Gastroesophageal sphincter (tissue), 4 donors: ENCODE measurements around the gene TMPRSS11D. TPM values are rescaled to one million over a fixed set of nuclear protein-coding genes. Genes with fewer than 3 reads are reported as not detected.

ENCODE experiments used
- ATAC-seq: fragments of 150-250 bp; one replicate; pipeline ENCODE4 v1.9.1; 2016; ENCODE audit warnings: mild to moderate bottlenecking, moderate library complexity
- H3K27ac ChIP-seq, 4 donors: fragments of 200-600 bp; sonication (generic) in 3 of 4; 1 replicate in 3 of 4; 2 replicates in 1 of 4; pipeline ENCODE4 v1.5.1; 2016 to 2019
- H3K27me3 ChIP-seq: fragments of 200-600 bp; sonication (generic); one replicate; pipeline ENCODE4 v1.5.1; 2019
- H3K36me3 ChIP-seq, 2 donors: fragments of 200-600 bp; sonication (generic); one replicate each; pipeline ENCODE4 v1.5.1; 2019; ENCODE audit warnings: control low read depth in 1 of 2
- H3K4me1 ChIP-seq, 3 donors: fragments of 200-600 bp; sonication (generic); 1 replicate in 2 of 3; 2 replicates in 1 of 3; pipeline ENCODE4 v1.5.1; 2016 to 2019; ENCODE audit warnings: control low read depth in 2 of 3
- H3K4me3 ChIP-seq, 2 donors: fragments of 200-600 bp; sonication (generic); one replicate each; pipeline ENCODE4 v1.5.1; 2019; ENCODE audit warnings: mild to moderate bottlenecking in 1 of 2, moderate library complexity in 1 of 2
- H3K9me3 ChIP-seq, 3 donors: fragments of 200-600 bp; sonication (generic); one replicate each; pipeline ENCODE4 v1.5.1; 2017 to 2019; ENCODE audit warnings: control low read depth in 2 of 3
- CTCF ChIP-seq, 4 experiments: fragments of 200-600 bp in 2 of 4; fragments of 450-650 bp in 2 of 4; sonication (generic) in 1 of 4; IDR thresholded peaks; one replicate each; pipeline ENCODE4 v1.5.1; 2017 to 2019; ENCODE audit warnings: antibody characterized with exemption in 4 of 4, mild to moderate bottlenecking in 2 of 4, moderate library complexity in 2 of 4
- EP300 ChIP-seq: sonication (generic); formaldehyde crosslinking; IDR thresholded peaks from one replicate; pipeline ENCODE4 v1.6.1; 2017; ENCODE audit warnings: antibody characterized with exemption, mild to moderate bottlenecking
- POLR2A ChIP-seq, 2 donors: fragments of 450-650 bp; IDR thresholded peaks; one replicate each; pipeline ENCODE4 v1.6.1; 2017; ENCODE audit warnings: antibody characterized with exemption in 2 of 2, mild to moderate bottlenecking in 2 of 2, moderate library complexity in 1 of 2
- POLR2AphosphoS5 ChIP-seq: sonication (generic); formaldehyde crosslinking; IDR thresholded peaks from one replicate; pipeline ENCODE4 v1.6.1; 2017; ENCODE audit warnings: antibody characterized with exemption
- WGBS, 2 donors: methylation state at CpG; one replicate each; pipeline ENCODE4 v1.1.5; 2018; ENCODE audit warnings: low coverage in 1 of 2; 5-methylcytosine and 5-hydroxymethylcytosine counted together
- total RNA-seq, 4 donors: library from RNA; depleted of rRNA; stranded (reverse); fragments of >200 nt; gene quantifications; one replicate each; pipeline ENCODE4 v1.1.0, GENCODE V29; 2016

TMPRSS11D gene
- total RNA-seq, 4 donors from 2014 or later = 0.27 to 17.6 (median 1.2) TPM

GRCh38 chr4:67892253-67892652, 8.5 kb upstream of the TMPRSS11D start:
- no peaks in the 10 kb centered on the region for H3K4me1 ChIP-seq
- no peaks in the 10 kb centered on the region for H3K36me3 ChIP-seq
- H3K9me3 ChIP-seq = peaks cover 0 to 7% (median 0%) of the 10 kb centered on the region in 3 donors
- 40 to 91% methylated on average over 1 to 2 of the region's 2 CpGs for WGBS, 2 donors
- no peak overlapping the region for H3K27ac ChIP-seq
- H3K27me3 ChIP-seq = no peaks in the 10 kb centered on the region
- no peak overlapping the region for H3K4me3 ChIP-seq
- ATAC-seq = no peak
- no peak for TF ChIP-seq CTCF (IDR thresholded peaks at IDR 0.05)
- no peak for TF ChIP-seq POLR2AphosphoS5
- no peak for TF ChIP-seq POLR2A (IDR thresholded peaks at IDR 0.05)
- no peak for TF ChIP-seq EP300

GRCh38 chr4:67891645-67892044, 7.8 kb upstream of the TMPRSS11D start:
- TF ChIP-seq POLR2AphosphoS5 (no peak), EP300 (no peak), CTCF (IDR thresholded peaks at IDR 0.05) (no peak), POLR2A (IDR thresholded peaks at IDR 0.05) (no peak)
- H3K27ac ChIP-seq = no peak overlapping the region
- H3K4me1 ChIP-seq = no peaks in the 10 kb centered on the region
- peaks cover 0 to 4% (median 0%) of the 10 kb centered on the region in 3 donors for H3K9me3 ChIP-seq
- H3K4me3 ChIP-seq = no peak overlapping the region
- ATAC-seq = no peak
- H3K27me3 ChIP-seq = no peaks in the 10 kb centered on the region
- no peaks in the 10 kb centered on the region for H3K36me3 ChIP-seq

- Histone ChIP-seq H3K27me3 (no peaks in the 10 kb centered on the region), H3K9me3 (no peaks in the 10 kb centered on the region), H3K4me3 (no peak overlapping the region), H3K36me3 (no peaks in the 10 kb centered on the region), H3K4me1 (no peaks in the 10 kb centered on the region), H3K27ac (no peak overlapping the region)
- ATAC-seq = no peak
- no peak for TF ChIP-seq POLR2A (IDR thresholded peaks at IDR 0.05)
- TF ChIP-seq CTCF (IDR thresholded peaks at IDR 0.05) = no peak
- TF ChIP-seq POLR2AphosphoS5 = no peak
- TF ChIP-seq EP300 = no peak
- 41 to 62% methylated on average over 4 of the region's 4 CpGs for WGBS, 2 donors
Measured at GRCh38 chr4:67886281-67886680, 2.5 kb upstream of the TMPRSS11D start.

GRCh38 chr4:67885762-67886161, 2.0 kb upstream of the TMPRSS11D start:
- ATAC-seq = no peak
- no peak overlapping the region for H3K4me3 ChIP-seq
- H3K27ac ChIP-seq = no peak overlapping the region
- H3K4me1 ChIP-seq = no peaks in the 10 kb centered on the region
- H3K36me3 ChIP-seq = no peaks in the 10 kb centered on the region
- no peaks in the 10 kb centered on the region for H3K27me3 ChIP-seq
- H3K9me3 ChIP-seq = no peaks in the 10 kb centered on the region
- no peak for TF ChIP-seq CTCF (IDR thresholded peaks at IDR 0.05)
- TF ChIP-seq EP300 = no peak
- TF ChIP-seq POLR2AphosphoS5 = no peak
- TF ChIP-seq POLR2A (IDR thresholded peaks at IDR 0.05) = no peak
- 33 to 60% methylated on average over 5 to 6 of the region's 6 CpGs for WGBS, 2 donors

GRCh38 chr4:67884701-67885100, 899 bp upstream of the TMPRSS11D start:
- Histone ChIP-seq H3K4me1 (no peaks in the 10 kb centered on the region), H3K9me3 (no peaks in the 10 kb centered on the region), H3K27ac (no peak overlapping the region), H3K4me3 (no peak overlapping the region), H3K27me3 (no peaks in the 10 kb centered on the region), H3K36me3 (no peaks in the 10 kb centered on the region)
- TF ChIP-seq EP300 = no peak
- TF ChIP-seq POLR2AphosphoS5 = no peak
- ATAC-seq = no peak
